ENCODE measurements around the gene APBA2.
"Not testable (repeated sequence)": the region's sequence is repeated elsewhere in the genome, so short reads cannot be mapped to it uniquely, and the experiment has no call there.

APBA2 gene

GRCh38 chr15:29037997-29038705 is 152.4 kb downstream of the APBA2 start:
- TF ChIP-seq CTCF (conservative IDR thresholded peaks at IDR 0.05) (no peak), ZFX (IDR thresholded peaks at IDR 0.05) (no peak)

GRCh38 chr15:29039466-29040369 is 153.9 kb downstream of the APBA2 start:
- TF ChIP-seq ZFX (IDR thresholded peaks at IDR 0.05) (no peak), CTCF (conservative IDR thresholded peaks at IDR 0.05) (no peak)
- H3K27ac ChIP-seq: no peak overlapping the region

More at GRCh38 chr15:29037997-29038705, 152.4 kb downstream of the APBA2 start:
- H3K27ac ChIP-seq: no peak overlapping the region

GRCh38 chr15:29040370-29040751 is 154.6 kb downstream of the APBA2 start:
- H3K27ac ChIP-seq: no peak overlapping the region

GRCh38 chr15:29043736-29044502 is 158.1 kb downstream of the APBA2 start:
- no peak overlapping the region for H3K27ac ChIP-seq
- TF ChIP-seq ZFX (IDR thresholded peaks at IDR 0.05) (no peak), CTCF (conservative IDR thresholded peaks at IDR 0.05) (no peak)

More at GRCh38 chr15:29040370-29040751, 154.6 kb downstream of the APBA2 start:
- TF ChIP-seq CTCF (conservative IDR thresholded peaks at IDR 0.05) (no peak), ZFX (IDR thresholded peaks at IDR 0.05) (no peak)

GRCh38 chr15:29044503-29044901 is 158.7 kb downstream of the APBA2 start:
- no peak for TF ChIP-seq CTCF (conservative IDR thresholded peaks at IDR 0.05)
- TF ChIP-seq ZFX (IDR thresholded peaks at IDR 0.05): no peak
- H3K27ac ChIP-seq: no peak overlapping the region

- H3K27ac ChIP-seq: not testable (repeated sequence)
These were observed 159.4 kb downstream of the APBA2 start for GRCh38 chr15:29045161-29045560.

- TF ChIP-seq ZFX (IDR thresholded peaks at IDR 0.05): no peak
- no peak for TF ChIP-seq CTCF (conservative IDR thresholded peaks at IDR 0.05)
- no peak overlapping the region for H3K27ac ChIP-seq
These were observed 159.9 kb downstream of the APBA2 start for GRCh38 chr15:29045717-29046116.

Measured in C4-2B (cell line).